ENCODE measurements around the gene RBM27. TPM values are rescaled to one million over a fixed set of nuclear protein-coding genes. Genes with fewer than 3 reads are reported as not detected.

Gene RBM27
- total and polyA plus RNA-seq, 10 of the 15 experiments (the other 5 are each of a cell fraction or from before 2014, with no cell fraction given), result 5.8 to 33.9 (median 16.9) TPM

- TF ChIP-seq ZNF687 (IDR thresholded peaks at IDR 0.05) (no peak), BMI1 (IDR thresholded peaks at IDR 0.05; ENCODE audit: borderline replicate concordance) (no peak), IKZF2 (IDR thresholded peaks at IDR 0.05) (no peak), RUNX3 (IDR thresholded peaks at IDR 0.05; ENCODE audit: low read length) (peak; percentile 40; the same call in 1 of the 2 replicates), NFIC (IDR thresholded peaks at IDR 0.05; ENCODE audit: low read depth, low read length) (peak; percentile 30; the same call in 1 of the 2 replicates), RFX5 (IDR thresholded peaks at IDR 0.05; ENCODE audit: low read depth, low read length) (no peak), CBX5 (IDR thresholded peaks at IDR 0.05; ENCODE audit: low read depth) (no peak), MTA3 (IDR thresholded peaks at IDR 0.05; ENCODE audit: borderline replicate concordance, low read length) (no peak), BCL3 (IDR thresholded peaks at IDR 0.05; ENCODE audit: borderline replicate concordance, insufficient read depth, low read depth, low read length, poor library complexity, severe bottlenecking) (no peak), SMAD5 (IDR thresholded peaks at IDR 0.05; ENCODE audit: low read depth) (no peak), JUND (IDR thresholded peaks at IDR 0.05; ENCODE audit: low read depth, low read length) (no peak), NR2F1 (conservative IDR thresholded peaks at IDR 0.05) (peak; percentile 44; the same call in 1 of the 2 replicates), FOXK2 (IDR thresholded peaks at IDR 0.05) (no peak), SIX5 (IDR thresholded peaks at IDR 0.05; ENCODE audit: low read depth, low read length, severe bottlenecking) (no peak), TCF7 (IDR thresholded peaks at IDR 0.05; ENCODE audit: borderline replicate concordance) (peak; percentile 49; the same call in 1 of the 2 replicates), LARP7 (IDR thresholded peaks at IDR 0.05) (no peak), ZBTB33 (IDR thresholded peaks at IDR 0.05) (no peak), ZNF207 (IDR thresholded peaks at IDR 0.05; ENCODE audit: borderline replicate concordance) (no peak)
These were observed 35.6 kb downstream of the RBM27 start (continued) for GRCh38 chr5:146238973-146239372.
